H1 (cell line): Measurements from ENCODE around the gene ZMIZ1.

ENCODE experiments used
- CTCF ChIP-seq, 3 experiments: IDR thresholded peaks; 1 replicate in 2 of 3; 2 replicates in 1 of 3; pipeline versions ENCODE4 v1.5.1 to v1.6.1; 2011; ENCODE audit warnings: low read length in 3 of 3, mild to moderate bottlenecking in 3 of 3, inconsistent platforms in 2 of 3, low read depth in 1 of 3, moderate library complexity in 1 of 3; ENCODE audit not compliant: insufficient read depth in 1 of 3; ENCODE audit errors: control extremely low read depth in 1 of 3
- EZH2 ChIP-seq: fragments of 200-600 bp; sonication (generic); IDR thresholded peaks from 2 replicates; pipeline ENCODE4 v1.7.1; 2012; ENCODE audit warnings: low read depth, mild to moderate bottlenecking, moderate library complexity, low read length, inconsistent platforms; ENCODE audit not compliant: severe bottlenecking
- HDAC6 ChIP-seq: IDR thresholded peaks from one replicate; pipeline ENCODE4 v1.7.1; 2012; ENCODE audit warnings: low read depth, mild to moderate bottlenecking, inconsistent platforms, low read length, moderate library complexity
- POLR2A ChIP-seq, 2 experiments: IDR thresholded peaks; 1 replicate in 1 of 2; 2 replicates in 1 of 2; pipeline ENCODE4 v1.6.1; 2011; ENCODE audit warnings: low read depth in 2 of 2, low read length in 2 of 2, mild to moderate bottlenecking in 2 of 2; ENCODE audit errors: control extremely low read depth in 1 of 2
- POLR2AphosphoS5 ChIP-seq: IDR thresholded peaks from 2 replicates; pipeline ENCODE4 v1.6.1; 2011; ENCODE audit warnings: low read depth, low read length
- TAF1 ChIP-seq: IDR thresholded peaks from 2 replicates; pipeline ENCODE4 v1.6.1; 2011; ENCODE audit warnings: mild to moderate bottlenecking, low read depth, low read length

- no peak for TF ChIP-seq TAF1
- TF ChIP-seq HDAC6 = no peak
- no peak for TF ChIP-seq EZH2
- no peak for TF ChIP-seq POLR2AphosphoS5
- peak in 1 of 3 experiments; percentile 0; a peak in 1 of 4 replicates for TF ChIP-seq CTCF (IDR thresholded peaks at IDR 0.05; ENCODE audit: control extremely low read depth in 1 of 3, insufficient read depth in 1 of 3, low read depth in 1 of 3, low read length in 3 of 3)
- no peak for TF ChIP-seq POLR2A (IDR thresholded peaks at IDR 0.05; ENCODE audit: control extremely low read depth in 1 of 2, low read depth in 2 of 2, low read length in 2 of 2)
These were observed 44.0 kb upstream of the ZMIZ1 start for GRCh38 chr10:79024720-79025198.
